ENCODE measurements around the gene KRTAP10-8.
"Not testable (repeated sequence)": the region's sequence is repeated elsewhere in the genome, so short reads cannot be mapped to it uniquely, and the experiment has no call there.

KRTAP10-8 gene

GRCh38 chr21:44648557-44649311, 36.9 kb downstream of the KRTAP10-8 start:
- no peak for DNase-seq

DNA sequence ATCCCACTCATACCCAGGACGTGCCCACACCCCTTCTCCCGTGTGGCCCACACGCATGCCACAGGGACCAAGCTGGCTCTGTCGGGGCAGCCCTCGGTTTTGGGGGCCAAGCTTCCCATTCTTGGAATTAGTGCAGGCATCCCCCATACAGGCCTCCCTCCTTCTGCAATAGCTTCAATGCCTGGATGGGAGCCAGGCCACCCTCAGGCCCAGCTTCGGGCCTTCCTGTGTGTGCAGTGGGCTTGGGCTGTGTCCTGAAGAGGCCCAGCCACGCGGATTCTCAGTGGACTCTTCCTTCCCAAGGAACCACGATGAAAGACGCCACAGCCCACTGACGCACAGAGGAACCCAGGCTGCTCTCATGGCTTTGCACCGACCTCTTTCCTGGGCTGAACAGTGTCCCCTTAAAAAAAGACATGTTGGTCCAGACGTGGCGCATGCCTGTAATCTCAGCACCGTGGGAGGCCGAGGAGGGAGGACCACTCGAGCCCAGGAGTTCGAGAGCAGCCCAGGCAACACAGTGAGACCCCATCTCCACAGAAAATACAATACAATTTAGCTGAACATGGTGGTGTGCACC, 37.7 kb downstream of the KRTAP10-8 start:
- no peak for DNase-seq

- no peak for DNase-seq
These were observed 38.5 kb downstream of the KRTAP10-8 start for GRCh38 chr21:44650265-44650972.

DNA sequence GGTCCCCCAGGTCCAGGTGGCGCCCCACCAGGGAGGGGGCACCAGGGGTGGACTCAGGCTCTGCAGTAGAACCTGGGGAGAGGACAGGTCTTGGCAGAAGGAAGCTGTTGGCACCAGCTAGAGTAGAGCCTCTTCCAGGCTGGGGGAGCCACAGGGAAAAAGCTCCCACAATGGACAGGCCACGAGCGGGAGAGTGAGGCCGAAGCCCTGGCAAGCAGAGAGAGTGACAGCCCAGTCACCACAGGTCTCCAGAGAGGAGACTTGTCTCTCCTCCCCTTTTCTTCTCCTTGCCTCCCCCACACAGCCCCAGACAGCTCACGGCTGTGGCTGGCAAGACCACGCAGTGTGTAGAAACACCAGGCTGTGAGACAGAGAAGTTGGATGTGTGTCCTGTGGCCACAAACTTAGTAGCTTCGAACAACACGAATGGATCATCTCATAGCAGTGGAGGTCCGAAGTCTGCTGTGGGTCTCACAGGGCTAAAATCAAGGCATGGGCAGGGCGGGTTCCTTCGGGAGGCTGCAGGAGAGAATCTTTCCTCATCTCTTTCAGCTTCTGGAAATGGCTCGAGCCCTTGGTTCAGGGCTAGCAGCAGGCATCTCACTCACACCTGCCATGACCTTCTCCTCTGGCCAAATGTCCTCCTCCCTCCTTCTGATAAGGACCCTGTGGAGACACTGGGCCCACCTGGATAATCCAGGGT, 39.2 kb downstream of the KRTAP10-8 start:
- no peak for DNase-seq

GRCh38 chr21:44653123-44653522, 41.2 kb downstream of the KRTAP10-8 start:
- no peak for DNase-seq

DNA sequence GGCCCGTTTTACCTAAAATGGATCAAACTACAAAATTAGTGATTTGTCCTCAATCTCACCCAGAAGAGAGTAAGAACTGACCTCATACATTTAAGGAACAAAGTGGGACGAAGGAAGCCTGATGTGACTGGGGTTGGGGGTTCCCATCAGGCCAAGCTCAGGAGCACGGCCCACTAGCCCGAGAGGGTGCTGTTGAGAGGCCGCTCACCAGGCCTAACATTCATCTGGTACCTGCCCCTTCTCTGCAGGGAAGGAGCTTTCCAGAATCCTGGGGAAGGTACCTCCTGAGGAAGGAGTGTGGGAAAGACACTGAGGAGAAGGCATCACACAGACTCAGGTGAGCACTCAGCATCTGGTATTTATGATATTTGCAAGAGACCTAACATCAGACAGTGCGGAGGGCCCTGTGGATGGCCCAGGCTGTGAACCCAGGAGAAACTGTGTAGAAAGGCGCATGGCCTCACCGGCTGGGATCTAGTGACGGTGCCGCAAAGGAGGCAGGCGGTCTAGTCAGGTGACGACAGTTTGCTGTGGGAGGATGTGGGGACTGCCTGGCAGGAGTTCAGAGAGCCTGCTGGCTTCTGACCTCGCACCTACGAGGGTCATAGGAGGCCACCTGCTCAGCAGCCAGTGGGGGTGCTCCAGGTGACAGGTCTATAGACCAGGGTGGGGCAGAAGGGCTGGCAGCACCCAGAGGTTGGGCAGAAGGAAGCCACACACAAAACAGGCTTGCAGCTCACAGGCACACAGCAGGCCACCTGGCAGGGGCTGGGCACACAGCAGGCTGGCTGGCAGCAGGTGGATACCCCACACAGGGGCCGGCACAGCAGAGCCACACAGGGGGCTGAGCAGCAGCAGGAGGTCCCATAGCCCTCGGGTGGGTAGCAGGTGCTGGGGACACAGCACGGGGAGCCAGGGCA, 42.0 kb downstream of the KRTAP10-8 start:
- DNase-seq: peak in 3 of 5 experiments; percentile 58 to 91 (median 77)

DNA sequence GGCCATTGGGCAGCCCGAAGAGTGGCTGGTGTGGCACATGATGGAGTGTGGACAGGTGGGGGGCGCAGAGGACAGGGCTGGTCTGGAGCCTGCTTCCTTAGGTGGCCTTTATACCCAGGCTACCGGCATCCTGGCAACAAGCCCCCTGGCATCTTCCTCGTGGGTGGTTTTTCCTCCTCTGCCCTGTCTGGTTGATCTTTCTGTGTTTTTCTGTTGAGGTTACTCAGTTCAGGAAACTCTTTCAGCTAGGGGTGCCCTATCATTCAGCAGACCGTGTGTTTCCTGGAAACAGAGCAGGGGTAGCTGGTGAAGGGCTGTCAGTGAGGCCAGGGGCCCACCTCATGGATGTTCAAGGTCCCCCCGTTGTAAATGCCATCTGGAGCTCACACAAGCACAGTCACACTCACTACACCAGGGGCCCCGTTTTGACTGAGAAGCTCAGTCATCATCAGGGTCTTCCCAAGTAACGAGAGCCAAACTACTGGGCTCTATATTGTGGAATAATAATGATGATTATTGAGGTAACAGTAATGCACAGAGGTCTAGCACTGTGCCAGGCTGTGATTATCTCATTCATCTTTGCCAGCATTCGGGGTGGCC, 42.8 kb downstream of the KRTAP10-8 start, which contains the start of gene KRTAP12-4:
Gene KRTAP12-4, minus strand, starts transcription at position 84 of the 600 bp plus-strand sequence. Its CDS starts 45 bp downstream, at position 39.
- peak in 1 of 5 experiments; percentile 47 for DNase-seq

DNA sequence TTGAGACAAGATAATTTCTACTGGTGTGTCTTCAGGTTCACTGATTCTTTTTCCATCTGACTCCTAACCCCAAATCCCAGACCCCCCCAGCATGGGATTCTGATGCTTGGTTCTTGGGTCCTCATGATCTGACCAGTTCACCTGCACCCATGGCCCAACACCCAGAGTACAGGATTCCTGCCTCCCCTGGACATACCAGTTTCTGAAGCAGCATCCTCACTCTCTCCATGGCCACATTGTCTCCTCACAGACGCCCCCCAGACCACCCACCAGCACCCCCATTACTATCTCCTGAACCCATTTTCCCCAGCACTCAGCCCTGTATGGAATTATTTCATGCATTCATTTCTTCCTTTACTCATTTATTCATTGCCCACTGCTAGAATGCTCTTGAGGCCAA, 45.0 kb downstream of the KRTAP10-8 start:
- no peak for DNase-seq

GRCh38 chr21:44657635-44658540, 46.0 kb downstream of the KRTAP10-8 start, which contains the start of gene KRTAP12-3:
Gene KRTAP12-3 (plus strand): TSS chr21:44657932. CDS start chr21:44657980, 48 bp downstream.
- DNase-seq: peak in 3 of 5 experiments; percentile 44 to 92 (median 89)

- DNase-seq: no peak
These were observed 46.6 kb downstream of the KRTAP10-8 start for GRCh38 chr21:44658541-44658910.

GRCh38 chr21:44658913-44659595, 47.2 kb downstream of the KRTAP10-8 start:
- DNase-seq: peak in 2 of 5 experiments; percentile 44 to 73

DNA sequence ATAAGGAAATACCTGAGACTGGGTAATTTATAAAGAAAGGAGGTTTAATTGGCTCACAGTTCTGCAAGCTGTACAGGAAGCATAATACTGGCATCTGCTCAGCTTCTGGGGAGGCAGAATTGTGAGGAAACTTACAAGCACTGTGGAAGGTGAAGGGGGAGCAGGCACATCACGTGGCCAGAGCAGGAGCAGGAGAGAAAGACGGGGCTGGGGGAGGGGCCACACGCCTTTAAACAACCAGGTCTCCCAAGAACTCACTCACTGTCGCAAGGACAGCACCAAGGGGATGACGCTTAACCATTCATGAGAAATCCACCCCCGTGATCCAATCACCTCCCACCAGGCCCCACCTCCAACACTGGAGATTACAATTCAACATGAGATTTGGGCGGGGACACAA, 49.7 kb downstream of the KRTAP10-8 start:
- not testable (repeated sequence) for DNase-seq
